GM21723 (cell line): ENCODE measurements around the gene PDE6C.
"Not testable (repeated sequence)": the region's sequence is repeated elsewhere in the genome, so short reads cannot be mapped to it uniquely, and the experiment has no call there.

Experiments
- ATAC-seq: cut with Tn5 transposase; IDR thresholded peaks from one replicate; pipeline ENCODE4 v1.9.1; 2021; ENCODE audit warnings: mild to moderate bottlenecking, moderate library complexity; ENCODE audit not compliant: unreplicated experiment

PDE6C gene

GRCh38 chr10:93629647-93630305 lies 17.4 kb downstream of the PDE6C start:
- ATAC-seq = no peak

DNA sequence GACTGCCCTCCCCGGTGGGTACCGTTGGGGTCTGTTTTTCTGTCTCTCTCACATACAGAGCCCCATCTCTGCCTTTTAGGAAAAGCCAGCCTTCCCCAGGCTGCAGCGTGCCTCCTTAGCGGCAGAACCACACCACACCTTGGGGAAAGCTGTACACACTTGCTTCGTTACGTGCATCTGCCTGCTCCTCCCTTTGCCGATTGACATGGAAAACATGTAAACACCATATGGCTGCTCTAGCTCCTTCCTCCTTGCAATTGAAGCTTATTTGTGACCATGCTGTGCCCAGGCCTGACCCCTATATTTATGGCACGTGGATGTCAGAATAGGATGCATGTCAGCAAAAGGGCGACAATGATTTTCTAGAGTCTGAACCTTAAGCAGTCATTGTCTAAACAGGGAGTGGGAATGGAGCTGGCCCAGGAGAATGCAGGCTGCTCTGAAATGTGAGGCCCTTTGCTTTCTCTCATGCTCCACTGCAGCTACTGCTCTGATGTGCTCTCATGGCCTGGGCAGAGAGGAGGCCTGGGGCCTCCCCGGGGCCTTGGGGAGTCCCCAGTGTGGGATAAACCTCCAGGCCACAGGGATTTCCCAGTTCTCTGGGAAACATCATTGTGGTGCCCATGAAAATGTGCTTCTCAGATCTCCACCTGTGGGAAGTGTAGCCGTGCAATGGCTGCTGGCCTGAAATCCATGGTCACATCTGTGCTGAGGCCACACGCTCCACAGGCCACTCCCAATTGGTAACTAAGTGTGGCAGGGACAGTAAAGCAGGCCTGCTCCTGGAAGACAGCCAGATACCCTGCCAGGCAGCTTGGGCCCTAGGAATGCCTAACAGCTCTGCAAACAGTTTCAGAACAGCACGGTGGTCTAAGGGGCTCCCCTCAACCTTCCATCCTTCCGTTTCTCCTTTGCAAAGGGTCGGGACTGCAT lies 18.6 kb downstream of the PDE6C start:
- ATAC-seq = no peak

DNA sequence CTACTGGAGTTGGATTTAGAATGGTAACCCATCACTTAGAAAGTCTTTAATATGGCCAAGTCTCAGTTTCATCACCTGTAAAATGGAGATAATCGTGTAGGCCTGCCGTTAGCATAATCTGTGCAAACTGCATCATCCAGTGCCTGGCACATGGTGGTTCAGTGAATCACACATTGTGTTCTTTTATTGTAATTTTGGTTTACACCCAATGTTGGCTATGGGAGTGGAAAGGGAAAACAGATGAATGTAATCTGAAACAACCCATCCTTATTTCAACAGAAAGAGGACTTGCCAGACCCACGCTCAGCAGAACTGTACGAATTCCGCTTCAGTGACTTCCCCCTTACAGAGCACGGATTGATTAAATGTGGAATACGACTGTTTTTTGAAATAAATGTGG lies 27.5 kb downstream of the PDE6C start:
- no peak for ATAC-seq

DNA sequence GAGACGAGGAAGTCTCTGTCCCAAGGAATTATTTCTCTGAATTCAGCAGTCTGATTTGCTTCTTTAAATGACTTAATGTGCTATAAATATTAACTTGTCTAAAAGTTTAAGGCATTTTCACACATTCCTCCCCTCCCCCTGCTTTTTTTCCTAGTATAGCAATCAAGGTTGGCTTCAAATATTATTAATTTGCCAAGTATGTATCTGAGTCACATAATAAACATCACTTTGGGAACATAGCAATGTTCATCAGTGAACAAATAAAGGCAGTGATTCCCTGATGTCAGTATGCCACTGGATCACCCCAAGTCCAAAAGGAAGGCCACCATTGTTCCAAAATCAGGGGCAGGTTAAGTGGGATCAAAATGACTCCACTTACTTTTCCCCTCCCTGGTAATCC lies 40.5 kb downstream of the PDE6C start:
- no peak for ATAC-seq

DNA sequence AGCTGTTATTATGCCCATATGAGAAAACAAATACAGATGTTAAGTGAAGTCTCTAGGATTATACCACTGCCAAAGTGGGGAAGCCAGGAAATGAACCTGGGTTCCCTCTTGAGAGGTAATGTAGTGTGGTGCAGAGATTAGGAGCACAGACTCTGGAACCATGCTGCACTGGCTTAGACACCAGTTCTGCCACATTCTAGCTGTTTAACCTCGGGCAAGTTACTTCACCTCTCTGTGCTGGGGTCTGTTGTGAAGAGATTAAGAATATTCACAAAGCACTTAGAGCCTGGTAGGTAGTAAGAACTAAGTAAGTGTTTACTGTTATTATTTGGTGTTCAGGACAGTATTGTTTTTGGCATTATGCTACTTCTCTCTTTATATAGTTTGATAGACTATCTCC lies 41.9 kb downstream of the PDE6C start:
- no peak for ATAC-seq

DNA sequence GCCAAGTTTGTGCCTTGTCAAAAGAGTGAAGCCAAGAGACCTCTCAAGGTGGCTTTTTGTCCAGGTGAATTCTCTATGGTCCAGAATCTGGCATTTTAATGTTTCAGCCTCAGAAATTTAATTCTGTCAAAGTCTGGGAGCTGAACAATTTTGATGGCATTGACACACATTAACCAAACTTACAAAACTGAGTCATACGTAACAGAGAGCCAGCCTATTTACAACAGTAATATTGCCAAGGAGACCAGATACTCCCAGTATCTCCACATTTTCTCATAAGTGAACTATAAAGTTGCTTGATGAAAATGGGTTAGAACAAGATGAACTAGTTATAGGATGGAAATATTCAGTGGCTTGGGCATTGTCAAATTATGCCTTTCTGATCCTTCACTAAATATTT lies 43.8 kb downstream of the PDE6C start:
- no peak for ATAC-seq

DNA sequence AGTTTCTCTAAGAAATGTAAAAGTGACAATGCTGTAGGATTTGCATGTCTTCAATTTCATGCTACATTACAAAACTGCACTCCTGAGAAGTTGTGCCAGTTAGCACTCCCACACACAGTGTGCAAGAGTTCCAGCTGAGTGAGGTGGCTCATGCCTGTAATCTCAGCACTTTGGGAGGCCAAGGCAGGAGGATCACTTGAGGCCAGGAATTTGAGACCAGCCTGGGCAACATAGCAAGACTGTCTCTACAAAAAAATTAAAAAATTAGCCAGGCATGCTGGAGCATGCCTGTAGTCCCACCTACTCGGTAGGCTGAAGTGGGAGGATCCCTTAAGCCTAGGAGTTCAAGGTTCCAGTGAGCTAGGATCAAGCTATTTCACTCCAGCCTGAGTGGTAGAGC lies 45.4 kb downstream of the PDE6C start:
- ATAC-seq = no peak

- ATAC-seq = no peak
Observed at GRCh38 chr10:93666030-93666429, 53.7 kb downstream of the PDE6C start.

GRCh38 chr10:93667795-93668194 lies 55.5 kb downstream of the PDE6C start:
- ATAC-seq = no peak

GRCh38 chr10:93670372-93670771 lies 58.0 kb downstream of the PDE6C start:
- ATAC-seq = no peak

GRCh38 chr10:93671042-93671441 lies 58.7 kb downstream of the PDE6C start:
- ATAC-seq = no peak

- ATAC-seq = no peak
Observed at GRCh38 chr10:93672022-93672678, 59.8 kb downstream of the PDE6C start.

- ATAC-seq = no peak
Observed at GRCh38 chr10:93672890-93673289, 60.6 kb downstream of the PDE6C start.

- ATAC-seq = no peak
Observed at GRCh38 chr10:93673791-93674190, 61.5 kb downstream of the PDE6C start.

DNA sequence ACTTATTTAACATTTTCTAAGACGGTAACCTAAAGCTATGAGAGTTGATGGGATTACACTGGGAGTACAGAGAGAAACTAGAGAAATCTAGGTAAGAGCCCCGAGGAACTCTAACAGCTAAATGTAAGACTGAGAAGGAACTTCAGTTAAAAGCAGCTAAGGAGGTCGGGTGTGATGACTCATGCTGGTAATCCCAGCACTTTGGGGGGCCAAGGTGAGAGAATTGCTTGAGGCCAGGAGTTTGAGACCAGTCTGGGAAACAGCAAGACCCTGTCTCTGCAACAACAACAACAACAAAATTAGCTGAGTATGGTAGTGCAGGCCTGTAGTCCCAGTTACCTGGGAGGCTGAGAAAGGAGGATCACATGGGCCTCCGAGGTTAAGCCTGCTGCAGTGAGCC lies 66.0 kb downstream of the PDE6C start:
- no peak for ATAC-seq

DNA sequence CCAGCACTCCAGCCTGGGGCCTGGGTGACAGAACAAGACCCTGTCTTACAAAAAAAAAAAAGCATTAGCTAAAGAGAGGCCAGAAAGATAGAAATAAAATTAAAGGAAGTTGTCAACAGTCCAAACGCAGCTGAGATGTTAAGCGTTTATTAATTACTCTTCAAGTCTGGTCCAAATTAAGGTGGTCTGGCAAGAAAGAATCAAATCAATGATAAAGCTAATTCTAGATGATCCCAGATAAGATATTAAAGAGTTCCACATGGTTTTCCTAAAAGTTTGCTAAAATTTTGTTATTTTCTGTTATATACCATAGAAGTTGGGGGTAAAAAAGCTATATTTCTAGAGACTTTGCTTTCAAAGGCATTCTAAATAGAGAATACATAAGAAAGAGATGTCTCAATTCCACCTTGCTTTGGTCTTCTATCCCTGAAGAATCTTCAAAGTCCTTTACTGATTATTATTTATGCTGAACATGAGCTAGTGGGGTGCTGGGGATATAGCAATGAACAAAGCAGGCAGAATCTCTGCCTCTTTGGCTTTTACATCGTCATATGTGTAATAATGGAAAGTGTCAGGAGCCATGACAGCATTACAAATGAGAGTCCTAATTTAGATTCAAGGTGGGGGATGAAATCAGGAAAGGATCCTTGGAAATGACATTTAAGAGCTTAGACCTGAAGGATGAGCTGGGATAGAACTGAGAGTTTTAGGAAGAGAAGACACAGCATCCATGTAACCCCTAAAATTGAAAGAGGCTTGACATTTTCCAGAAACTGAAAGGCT lies 66.7 kb downstream of the PDE6C start:
- no peak for ATAC-seq

- no peak for ATAC-seq
Observed at GRCh38 chr10:93680412-93681047, 68.2 kb downstream of the PDE6C start.

GRCh38 chr10:93687737-93688136 lies 75.4 kb downstream of the PDE6C start:
- no peak for ATAC-seq

DNA sequence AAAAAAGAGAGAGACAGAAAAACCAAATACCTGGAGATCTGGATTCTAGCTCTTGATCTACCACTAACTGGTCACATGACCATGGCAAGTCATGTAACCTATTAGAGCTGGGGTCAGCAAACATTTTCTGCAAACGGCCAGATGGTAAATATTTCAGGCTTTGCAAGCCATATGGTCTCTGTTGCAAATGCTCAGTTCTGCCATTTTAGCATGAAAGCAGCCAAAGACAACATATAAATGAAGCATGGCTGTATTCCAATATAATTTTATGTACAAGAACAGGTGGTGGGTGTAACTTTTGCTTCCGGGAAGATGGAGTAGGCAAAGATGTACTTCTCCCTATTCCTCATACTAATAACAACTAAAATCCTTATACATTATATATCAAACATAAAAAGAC lies 83.4 kb downstream of the PDE6C start:
- no peak for ATAC-seq

- ATAC-seq = not testable (repeated sequence)
Observed at GRCh38 chr10:93696582-93696981, 84.2 kb downstream of the PDE6C start.

GRCh38 chr10:93697207-93697606 lies 84.9 kb downstream of the PDE6C start:
- no peak for ATAC-seq
